ENCODE data around the gene SLC25A1.

DNA sequence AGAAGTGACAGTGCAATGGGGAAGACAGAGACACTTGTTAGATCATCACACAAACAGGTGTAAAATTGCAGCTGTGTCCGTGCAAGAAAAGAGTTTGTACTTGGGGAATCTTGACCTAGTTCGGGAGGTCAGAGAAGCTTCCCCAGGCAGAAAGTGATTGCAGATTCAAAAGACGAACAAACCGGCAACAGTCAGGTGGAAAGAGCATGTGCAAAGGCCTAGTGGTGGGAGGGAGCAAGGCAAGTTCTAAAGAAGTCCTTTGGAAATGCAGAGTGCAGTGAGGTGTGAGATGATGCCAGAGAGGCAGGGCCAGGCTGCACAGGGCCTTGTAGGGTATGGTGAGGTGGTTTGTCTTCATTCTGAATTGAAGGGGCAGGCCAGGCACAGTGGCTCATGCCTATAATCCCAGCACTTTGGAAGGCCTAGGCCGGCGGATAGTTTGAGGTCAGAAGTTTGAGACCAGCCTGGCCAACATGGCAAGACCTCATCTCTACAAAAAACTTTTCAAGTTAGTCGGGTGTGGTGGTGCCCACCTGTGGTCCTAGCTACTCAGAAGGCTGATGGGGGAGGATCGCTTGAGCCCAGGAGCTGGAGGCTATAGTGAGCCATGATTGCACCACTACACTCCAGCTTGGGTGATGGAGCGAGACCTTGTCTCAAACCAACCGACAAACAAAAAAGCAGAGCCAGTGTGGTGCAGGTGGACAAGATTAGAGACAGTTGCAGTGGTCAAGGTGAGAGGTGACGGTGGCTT, 32.1 kb downstream of the SLC25A1 start:
- TF ChIP-seq, protein P1, sequence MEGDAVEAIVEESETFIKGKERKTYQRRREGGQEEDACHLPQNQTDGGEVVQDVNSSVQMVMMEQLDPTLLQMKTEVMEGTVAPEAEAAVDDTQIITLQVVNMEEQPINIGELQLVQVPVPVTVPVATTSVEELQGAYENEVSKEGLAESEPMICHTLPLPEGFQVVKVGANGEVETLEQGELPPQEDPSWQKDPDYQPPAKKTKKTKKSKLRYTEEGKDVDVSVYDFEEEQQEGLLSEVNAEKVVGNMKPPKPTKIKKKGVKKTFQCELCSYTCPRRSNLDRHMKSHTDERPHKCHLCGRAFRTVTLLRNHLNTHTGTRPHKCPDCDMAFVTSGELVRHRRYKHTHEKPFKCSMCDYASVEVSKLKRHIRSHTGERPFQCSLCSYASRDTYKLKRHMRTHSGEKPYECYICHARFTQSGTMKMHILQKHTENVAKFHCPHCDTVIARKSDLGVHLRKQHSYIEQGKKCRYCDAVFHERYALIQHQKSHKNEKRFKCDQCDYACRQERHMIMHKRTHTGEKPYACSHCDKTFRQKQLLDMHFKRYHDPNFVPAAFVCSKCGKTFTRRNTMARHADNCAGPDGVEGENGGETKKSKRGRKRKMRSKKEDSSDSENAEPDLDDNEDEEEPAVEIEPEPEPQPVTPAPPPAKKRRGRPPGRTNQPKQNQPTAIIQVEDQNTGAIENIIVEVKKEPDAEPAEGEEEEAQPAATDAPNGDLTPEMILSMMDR (IDR thresholded peaks at IDR 0.05): no peak
- TF ChIP-seq POLR2A (IDR thresholded peaks at IDR 0.05): no peak
